ENCODE results near the gene RBPJ.

RBPJ gene

DNA sequence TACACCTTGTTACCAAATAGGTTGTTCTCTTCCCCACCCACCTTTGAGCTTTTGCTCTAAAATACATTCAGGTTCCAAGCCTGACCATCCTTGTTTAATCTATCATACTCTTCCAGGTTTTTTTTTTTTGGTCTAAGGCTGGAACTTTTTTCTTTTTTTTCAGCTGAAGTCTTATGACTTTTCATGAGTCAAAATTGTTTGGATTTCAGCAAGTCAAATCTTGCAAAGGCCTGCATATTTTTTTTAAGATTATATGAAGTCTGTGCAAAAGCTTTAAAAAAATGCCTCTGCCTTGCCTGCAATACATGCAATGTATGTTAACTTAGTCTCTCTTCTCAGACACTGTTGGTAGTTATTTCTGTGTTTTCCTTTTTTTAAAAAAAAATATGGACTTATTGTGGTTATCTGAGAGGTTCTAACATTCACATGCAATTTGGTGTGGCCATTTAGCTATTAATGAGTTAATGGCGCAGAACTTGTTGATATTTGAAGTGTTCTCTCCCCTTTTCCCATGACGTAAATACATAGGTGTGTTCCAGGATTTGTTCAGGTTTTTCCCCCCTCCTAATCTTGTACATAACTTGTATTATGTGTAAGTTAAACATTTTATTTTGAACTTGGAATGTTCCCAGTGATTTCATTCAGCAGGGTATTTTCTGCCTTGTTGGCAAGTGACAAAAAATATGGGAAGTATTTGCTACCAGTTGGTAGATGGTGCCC is 110.8 kb downstream of the RBPJ start:
- Histone ChIP-seq H3K4me3 (ENCODE audit: low read length) (no peak overlapping the region), H3K27me3 (ENCODE audit: insufficient read depth, low read length) (no peaks in the 10 kb centered on the region), H3K36me3 (ENCODE audit: insufficient read depth, low read length) (peaks cover 73% of the 10 kb centered on the region), H2AFZ (ENCODE audit: low read depth, low read length) (no peak overlapping the region), H3K4me1 (ENCODE audit: insufficient read depth, low read length) (no peaks in the 10 kb centered on the region), H3K9me3 (ENCODE audit: low read length) (no peaks in the 10 kb centered on the region)

- Histone ChIP-seq H2AFZ (ENCODE audit: low read depth, low read length) (no peak overlapping the region), H3K4me1 (ENCODE audit: insufficient read depth, low read length) (no peaks in the 10 kb centered on the region), H3K36me3 (ENCODE audit: insufficient read depth, low read length) (peaks cover 75% of the 10 kb centered on the region), H3K27me3 (ENCODE audit: insufficient read depth, low read length) (no peaks in the 10 kb centered on the region), H3K4me3 (ENCODE audit: low read length) (no peak overlapping the region), H3K9me3 (ENCODE audit: low read length) (no peaks in the 10 kb centered on the region)
These were observed 111.6 kb downstream of the RBPJ start for GRCh38 chr4:26432419-26432818.

- H3K4me1 ChIP-seq (ENCODE audit: insufficient read depth, low read length), result no peaks in the 10 kb centered on the region
- H3K4me3 ChIP-seq (ENCODE audit: low read length), result no peak overlapping the region
- peaks cover 74% of the 10 kb centered on the region for H3K36me3 ChIP-seq (ENCODE audit: insufficient read depth, low read length)
- H2AFZ ChIP-seq (ENCODE audit: low read depth, low read length), result no peak overlapping the region
- H3K9me3 ChIP-seq (ENCODE audit: low read length), result no peaks in the 10 kb centered on the region
- no peaks in the 10 kb centered on the region for H3K27me3 ChIP-seq (ENCODE audit: insufficient read depth, low read length)
These were observed 112.7 kb downstream of the RBPJ start for GRCh38 chr4:26433556-26433955.

DNA sequence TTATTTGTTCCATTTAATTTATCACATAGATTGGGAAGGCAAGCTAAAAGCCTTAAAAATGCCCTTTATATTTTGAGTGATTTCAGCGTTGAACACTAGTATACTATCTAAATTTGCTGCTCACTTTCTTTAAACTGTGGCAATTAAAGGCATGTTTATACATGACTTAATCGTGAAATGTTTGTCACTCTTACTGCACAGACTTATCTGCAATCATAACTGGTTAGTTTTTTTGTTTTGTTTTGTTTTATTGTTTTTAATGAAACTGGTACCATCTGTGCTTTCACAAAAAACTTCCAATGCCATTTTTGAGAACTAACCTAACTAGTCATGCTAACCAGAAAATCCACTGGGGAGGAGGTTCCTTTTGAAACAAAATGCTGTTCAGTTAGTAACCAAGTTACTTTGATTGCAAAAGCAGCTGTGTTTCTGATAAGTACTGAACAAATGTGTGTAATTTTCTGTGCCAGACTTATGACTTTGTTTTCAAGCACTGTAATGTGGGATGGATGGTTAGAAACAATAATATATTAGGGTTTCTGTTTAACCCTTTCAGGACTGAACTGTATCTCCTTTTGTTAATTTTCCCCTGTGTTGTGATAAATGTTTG is 113.3 kb downstream of the RBPJ start:
- Histone ChIP-seq H3K9me3 (ENCODE audit: low read length) (no peaks in the 10 kb centered on the region), H2AFZ (ENCODE audit: low read depth, low read length) (no peak overlapping the region), H3K4me1 (ENCODE audit: insufficient read depth, low read length) (no peaks in the 10 kb centered on the region), H3K4me3 (ENCODE audit: low read length) (no peak overlapping the region), H3K27me3 (ENCODE audit: insufficient read depth, low read length) (no peaks in the 10 kb centered on the region), H3K36me3 (ENCODE audit: insufficient read depth, low read length) (peaks cover 69% of the 10 kb centered on the region)

DNA sequence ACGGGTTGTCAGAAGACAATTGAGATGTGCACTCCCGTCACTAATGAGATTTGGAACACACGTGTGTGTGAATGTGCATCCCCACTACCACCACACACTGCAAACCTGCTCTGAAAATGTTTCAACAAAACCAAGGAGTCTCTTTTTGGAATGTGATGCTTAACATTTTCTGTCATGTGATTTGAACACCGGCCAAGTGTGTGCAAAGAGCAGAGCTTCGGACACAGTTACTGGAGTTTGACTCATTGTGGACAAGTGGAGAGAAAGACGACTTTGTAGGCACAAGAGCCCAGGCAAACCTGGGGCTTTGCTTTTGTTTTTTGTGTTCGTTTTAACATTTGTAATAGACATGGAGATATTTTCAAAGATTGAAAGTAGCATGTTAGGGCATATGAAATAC is 120.3 kb downstream of the RBPJ start:
- Histone ChIP-seq H2AFZ (ENCODE audit: low read depth, low read length) (no peak overlapping the region), H3K4me3 (ENCODE audit: low read length) (no peak overlapping the region), H3K36me3 (ENCODE audit: insufficient read depth, low read length) (peaks cover 17% of the 10 kb centered on the region), H3K4me1 (ENCODE audit: insufficient read depth, low read length) (no peaks in the 10 kb centered on the region), H3K9me3 (ENCODE audit: low read length) (no peaks in the 10 kb centered on the region), H3K27me3 (ENCODE audit: insufficient read depth, low read length) (no peaks in the 10 kb centered on the region)

DNA sequence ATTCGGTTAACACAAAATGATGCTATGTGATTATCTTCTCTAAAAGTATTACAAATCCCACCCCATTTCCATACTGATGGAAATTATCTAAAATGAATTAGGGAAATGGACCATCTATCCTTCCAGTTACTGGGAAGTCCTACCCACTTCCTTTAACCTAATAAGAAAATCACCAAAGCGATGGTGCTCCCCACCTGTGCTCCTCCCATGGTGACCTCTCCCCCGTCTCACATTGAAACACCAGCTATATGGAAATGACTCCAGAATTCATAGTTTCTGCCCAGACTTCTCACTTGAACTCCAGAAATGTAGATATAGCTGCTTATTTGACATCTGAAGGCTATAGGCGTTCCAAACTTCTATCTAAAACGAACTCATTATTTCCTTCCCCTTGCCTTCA is 121.0 kb downstream of the RBPJ start:
- no peak overlapping the region for H3K4me3 ChIP-seq (ENCODE audit: low read length)
- no peaks in the 10 kb centered on the region for H3K27me3 ChIP-seq (ENCODE audit: insufficient read depth, low read length)
- H3K4me1 ChIP-seq (ENCODE audit: insufficient read depth, low read length), result no peaks in the 10 kb centered on the region
- H3K9me3 ChIP-seq (ENCODE audit: low read length), result no peaks in the 10 kb centered on the region
- peaks cover 12% of the 10 kb centered on the region for H3K36me3 ChIP-seq (ENCODE audit: insufficient read depth, low read length)
- H2AFZ ChIP-seq (ENCODE audit: low read depth, low read length), result no peak overlapping the region

GRCh38 chr4:26447378-26447777 is 126.6 kb downstream of the RBPJ start:
- Histone ChIP-seq H2AFZ (ENCODE audit: low read depth, low read length) (no peak overlapping the region), H3K9me3 (ENCODE audit: low read length) (no peaks in the 10 kb centered on the region), H3K27me3 (ENCODE audit: insufficient read depth, low read length) (no peaks in the 10 kb centered on the region), H3K36me3 (ENCODE audit: insufficient read depth, low read length) (no peaks in the 10 kb centered on the region), H3K4me3 (ENCODE audit: low read length) (no peak overlapping the region), H3K4me1 (ENCODE audit: insufficient read depth, low read length) (no peaks in the 10 kb centered on the region)

GRCh38 chr4:26450418-26450817 is 129.6 kb downstream of the RBPJ start:
- no peak overlapping the region for H2AFZ ChIP-seq (ENCODE audit: low read depth, low read length)
- H3K9me3 ChIP-seq (ENCODE audit: low read length), result no peaks in the 10 kb centered on the region
- H3K4me3 ChIP-seq (ENCODE audit: low read length), result no peak overlapping the region
- no peaks in the 10 kb centered on the region for H3K36me3 ChIP-seq (ENCODE audit: insufficient read depth, low read length)
- no peaks in the 10 kb centered on the region for H3K4me1 ChIP-seq (ENCODE audit: insufficient read depth, low read length)
- H3K27me3 ChIP-seq (ENCODE audit: insufficient read depth, low read length), result no peaks in the 10 kb centered on the region

DNA sequence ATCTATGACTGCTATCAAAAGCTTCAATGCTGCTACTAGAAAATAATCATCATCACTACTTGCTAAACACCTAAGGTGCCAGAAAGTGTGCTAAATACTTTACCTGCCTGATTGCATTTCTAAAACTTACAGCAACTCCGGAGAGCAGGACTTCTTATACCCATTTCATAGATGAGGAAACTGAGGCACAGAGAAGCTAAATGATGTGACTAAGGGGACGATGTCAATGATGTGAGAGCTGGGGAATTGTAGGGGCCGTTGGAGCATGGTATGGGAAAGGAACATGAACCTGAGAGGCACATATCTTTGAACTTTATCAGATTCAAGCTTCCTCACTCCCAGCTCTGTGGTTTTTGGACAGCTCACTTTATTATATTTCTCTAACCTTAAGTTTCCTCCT is 130.8 kb downstream of the RBPJ start:
- H3K4me1 ChIP-seq (ENCODE audit: insufficient read depth, low read length), result no peaks in the 10 kb centered on the region
- H3K4me3 ChIP-seq (ENCODE audit: low read length), result no peak overlapping the region
- H3K9me3 ChIP-seq (ENCODE audit: low read length), result no peaks in the 10 kb centered on the region
- no peak overlapping the region for H2AFZ ChIP-seq (ENCODE audit: low read depth, low read length)
- no peaks in the 10 kb centered on the region for H3K36me3 ChIP-seq (ENCODE audit: insufficient read depth, low read length)
- H3K27me3 ChIP-seq (ENCODE audit: insufficient read depth, low read length), result no peaks in the 10 kb centered on the region

- Histone ChIP-seq H3K4me1 (ENCODE audit: insufficient read depth, low read length) (no peaks in the 10 kb centered on the region), H3K4me3 (ENCODE audit: low read length) (no peak overlapping the region), H2AFZ (ENCODE audit: low read depth, low read length) (no peak overlapping the region), H3K27me3 (ENCODE audit: insufficient read depth, low read length) (no peaks in the 10 kb centered on the region), H3K9me3 (ENCODE audit: low read length) (no peaks in the 10 kb centered on the region), H3K36me3 (ENCODE audit: insufficient read depth, low read length) (no peaks in the 10 kb centered on the region)
These were observed 132.0 kb downstream of the RBPJ start for GRCh38 chr4:26452565-26453531.

DNA sequence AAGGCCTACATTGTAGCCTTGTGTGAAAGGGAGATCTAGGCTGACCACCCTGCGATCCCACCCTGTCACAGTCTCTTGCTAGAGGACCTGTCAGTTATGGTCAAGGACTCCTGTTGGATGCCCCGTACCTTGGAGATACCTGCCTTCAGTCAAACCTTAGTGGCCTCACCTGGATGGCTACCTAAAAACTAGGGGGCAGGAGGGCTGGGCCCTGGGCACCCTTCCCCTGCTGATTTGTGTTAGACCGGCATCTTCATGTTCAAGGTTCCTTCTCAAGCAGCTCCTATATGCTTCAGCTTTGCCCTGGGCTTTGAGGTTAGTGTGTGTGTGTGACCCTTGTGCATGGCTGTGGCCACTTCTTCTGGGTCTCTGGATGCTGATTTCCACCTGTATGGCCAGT is 134.1 kb downstream of the RBPJ start:
- H3K9me3 ChIP-seq (ENCODE audit: low read length), result no peaks in the 10 kb centered on the region
- H3K36me3 ChIP-seq (ENCODE audit: insufficient read depth, low read length), result no peaks in the 10 kb centered on the region
- no peaks in the 10 kb centered on the region for H3K4me1 ChIP-seq (ENCODE audit: insufficient read depth, low read length)
- H3K27me3 ChIP-seq (ENCODE audit: insufficient read depth, low read length), result no peaks in the 10 kb centered on the region
- no peak overlapping the region for H3K4me3 ChIP-seq (ENCODE audit: low read length)
- H2AFZ ChIP-seq (ENCODE audit: low read depth, low read length), result no peak overlapping the region

DNA sequence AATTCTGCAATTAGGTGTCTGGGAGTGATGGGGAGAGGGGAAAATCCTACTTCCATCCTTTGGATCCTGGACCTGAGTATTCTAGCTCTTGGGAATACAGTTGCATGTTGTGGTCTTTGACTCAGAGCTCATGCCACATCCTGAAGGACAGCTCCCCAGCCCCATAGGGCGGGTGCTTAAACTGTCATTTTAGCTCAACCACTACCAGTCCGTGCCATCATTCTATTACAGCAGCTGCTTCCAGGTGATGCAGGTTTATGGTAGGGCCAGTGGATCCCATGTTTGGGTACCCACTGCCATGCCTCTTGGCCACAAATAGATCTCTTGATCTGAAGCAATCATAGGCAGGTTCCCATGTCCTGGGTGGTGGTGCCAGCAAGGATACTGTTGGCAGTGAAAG is 134.8 kb downstream of the RBPJ start:
- Histone ChIP-seq H3K9me3 (ENCODE audit: low read length) (no peaks in the 10 kb centered on the region), H3K36me3 (ENCODE audit: insufficient read depth, low read length) (no peaks in the 10 kb centered on the region), H3K27me3 (ENCODE audit: insufficient read depth, low read length) (no peaks in the 10 kb centered on the region), H3K4me1 (ENCODE audit: insufficient read depth, low read length) (no peaks in the 10 kb centered on the region), H2AFZ (ENCODE audit: low read depth, low read length) (no peak overlapping the region), H3K4me3 (ENCODE audit: low read length) (no peak overlapping the region)

DNA sequence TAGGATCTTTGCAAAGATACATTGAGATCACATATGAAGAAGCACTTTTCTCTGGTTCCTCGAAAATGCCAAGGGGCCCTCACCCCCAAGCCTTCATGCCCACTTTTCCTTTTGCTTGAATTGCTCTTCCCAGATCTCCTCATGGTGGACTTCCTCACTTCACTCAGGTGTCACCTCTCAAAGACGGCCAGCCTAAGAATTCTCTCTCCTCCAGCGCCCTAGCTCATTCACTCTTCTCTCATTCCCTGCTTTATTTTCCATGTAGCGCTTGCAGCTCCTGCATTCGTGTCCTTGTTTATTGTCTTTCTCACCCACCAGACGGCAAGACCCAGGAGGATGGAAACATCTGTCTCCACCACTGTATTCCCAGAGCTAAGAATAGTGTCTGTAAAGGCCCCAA is 136.6 kb downstream of the RBPJ start:
- Histone ChIP-seq H3K27me3 (ENCODE audit: insufficient read depth, low read length) (no peaks in the 10 kb centered on the region), H3K9me3 (ENCODE audit: low read length) (no peaks in the 10 kb centered on the region), H3K4me1 (ENCODE audit: insufficient read depth, low read length) (no peaks in the 10 kb centered on the region), H2AFZ (ENCODE audit: low read depth, low read length) (no peak overlapping the region), H3K36me3 (ENCODE audit: insufficient read depth, low read length) (no peaks in the 10 kb centered on the region), H3K4me3 (ENCODE audit: low read length) (no peak overlapping the region)

All from neuron (in vitro differentiated cells).